MCF 10A (cell line): Measurements from ENCODE around the gene GRID1. TPM values are rescaled to one million over a fixed set of nuclear protein-coding genes. Genes with fewer than 3 reads are reported as not detected.

ENCODE experiments used
- BruUV-seq: library from RNA; stranded (reverse); fragments of 400-500 nt; replicated peaks from 2 replicates; lab custom pipeline; 2021; lab: Mats Ljungman, UMichigan
- CTCF ChIA-PET: fragments of 300-600 bp; sonication (Branson Sonifier 250); formaldehyde crosslinking; extraction: SDS; loops from one replicate; lab custom pipeline; 2021; ENCODE audit warnings: antibody characterized with exemption, inconsistent platforms; lab: Yijun Ruan, JAX
- POLR2A ChIA-PET: fragments of 300-600, 350-650 bp; sonication (Branson Sonifier 250); formaldehyde crosslinking; extraction: SDS; loops from one replicate; lab custom pipeline; 2020; ENCODE audit warnings: antibody characterized with exemption, inconsistent platforms; lab: Yijun Ruan, JAX
- DNase-seq: peaks from one replicate; pipeline ENCODE4 v3.0.0-alpha.2; 2018; ENCODE audit not compliant: unreplicated experiment
- H3K27ac Mint-ChIP-seq: one replicate; pipeline ENCODE4 v1.8.0; 2022; ENCODE audit warnings: mild to moderate bottlenecking, low read depth, mixed read lengths; ENCODE audit not compliant: unreplicated experiment
- H3K27me3 Mint-ChIP-seq: one replicate; pipeline ENCODE4 v1.8.0; 2022; ENCODE audit warnings: mixed read lengths; ENCODE audit not compliant: insufficient read depth, unreplicated experiment
- H3K36me3 Mint-ChIP-seq: one replicate; pipeline ENCODE4 v1.8.0; 2022; ENCODE audit warnings: mild to moderate bottlenecking, moderate library complexity, mixed read lengths; ENCODE audit not compliant: insufficient read depth, unreplicated experiment
- H3K4me1 Mint-ChIP-seq: one replicate; pipeline ENCODE4 v1.8.0; 2022; ENCODE audit warnings: mixed read lengths; ENCODE audit not compliant: insufficient read depth, unreplicated experiment
- H3K4me3 Mint-ChIP-seq: one replicate; pipeline ENCODE4 v1.8.0; 2022; ENCODE audit warnings: mild to moderate bottlenecking, moderate library complexity, mixed read lengths; ENCODE audit not compliant: unreplicated experiment
- H3K9me3 Mint-ChIP-seq: one replicate; pipeline ENCODE4 v1.8.0; 2022; ENCODE audit warnings: mixed read lengths; ENCODE audit not compliant: unreplicated experiment
- CTCF ChIP-seq: fragments of 200-600 bp; IDR thresholded peaks from one replicate; pipeline ENCODE4 v1.8.0; 2022; ENCODE audit warnings: antibody characterized with exemption, mild to moderate bottlenecking; ENCODE audit not compliant: unreplicated experiment
- intact Hi-C: fragments of 100-400 bp; cut with micrococcal nuclease; formaldehyde crosslinking; loops from 2 replicates; pipeline ENCODE4 v1.14.1; 2022
- total RNA-seq: library from RNA; stranded (reverse); gene quantifications from 2 replicates; pipeline ENCODE4 v1.2.3, GENCODE V29; 2022

The GRID1 gene
- total RNA-seq, 1 experiment from 2014 or later: not detected

GRCh38 chr10:85863301-85864172 lies 503.1 kb downstream of the GRID1 start:
- Mint-ChIP-seq H3K4me1 (no peaks in the 10 kb centered on the region), H3K27me3 (no peaks in the 10 kb centered on the region), H3K36me3 (no peaks in the 10 kb centered on the region), H3K4me3 (no peak overlapping the region), H3K27ac (no peak overlapping the region), H3K9me3 (peaks cover 27% of the 10 kb centered on the region)
- ChIA-PET CTCF (no interaction called here), POLR2A (interaction anchor here (0.6 kb wide), 1 partner anchor 1546 kb away, joined by 3 read pairs; no protein-coding TSS in a partner anchor)
- no peak for TF ChIP-seq CTCF
- intact Hi-C loops: no loop called here
- no peak for DNase-seq
- BruUV-seq: no TSS peak

- peaks cover 27% of the 10 kb centered on the region for H3K9me3 Mint-ChIP-seq
- CTCF ChIA-PET: no interaction called here
- no peak for DNase-seq
Measured at GRCh38 chr10:85862771-85863170, 503.8 kb downstream of the GRID1 start.

GRCh38 chr10:85861513-85862197 lies 504.9 kb downstream of the GRID1 start:
- Mint-ChIP-seq H3K4me3 (no peak overlapping the region), H3K27me3 (no peaks in the 10 kb centered on the region), H3K36me3 (no peaks in the 10 kb centered on the region), H3K9me3 (peaks cover 31% of the 10 kb centered on the region), H3K27ac (no peak overlapping the region), H3K4me1 (no peaks in the 10 kb centered on the region)
- CTCF ChIA-PET: no interaction called here
- no peak for DNase-seq
- no TSS peak for BruUV-seq
- POLR2A ChIA-PET: no interaction called here
- intact Hi-C loops: no loop called here
- no peak for TF ChIP-seq CTCF

More at GRCh38 chr10:85862771-85863170, 503.8 kb downstream of the GRID1 start:
- H3K4me1 Mint-ChIP-seq: no peaks in the 10 kb centered on the region
- intact Hi-C loops: no loop called here
- no peak overlapping the region for H3K27ac Mint-ChIP-seq
- H3K27me3 Mint-ChIP-seq: no peaks in the 10 kb centered on the region
- H3K36me3 Mint-ChIP-seq: no peaks in the 10 kb centered on the region
- TF ChIP-seq CTCF: no peak
- no TSS peak for BruUV-seq
- H3K4me3 Mint-ChIP-seq: no peak overlapping the region
- POLR2A ChIA-PET: no interaction called here

GRCh38 chr10:85859859-85860258 lies 506.7 kb downstream of the GRID1 start:
- intact Hi-C loops: no loop called here
- Mint-ChIP-seq H3K4me3 (no peak overlapping the region), H3K4me1 (no peaks in the 10 kb centered on the region), H3K27ac (no peak overlapping the region), H3K36me3 (no peaks in the 10 kb centered on the region), H3K9me3 (peaks cover 37% of the 10 kb centered on the region), H3K27me3 (no peaks in the 10 kb centered on the region)
- no peak for TF ChIP-seq CTCF
- no peak for DNase-seq
- no TSS peak for BruUV-seq
- ChIA-PET POLR2A (no interaction called here), CTCF (no interaction called here)
